Glutamatergic neuron (in vitro differentiated cells): ENCODE data around the gene ZNF182. TPM values are rescaled to one million over a fixed set of nuclear protein-coding genes. Genes with fewer than 3 reads are reported as not detected.

ENCODE experiments used
- DNase-seq: peaks from one replicate; pipeline ENCODE4 v3.0.0; 2022
- H3K27ac Mint-ChIP-seq: one replicate; pipeline ENCODE4 v1.8.0; 2020; ENCODE audit warnings: mild to moderate bottlenecking, mixed read lengths, inconsistent platforms; ENCODE audit not compliant: unreplicated experiment
- H3K27me3 Mint-ChIP-seq: one replicate; pipeline ENCODE4 v1.8.0; 2020; ENCODE audit warnings: mild to moderate bottlenecking, moderate library complexity, mixed read lengths, inconsistent platforms; ENCODE audit not compliant: unreplicated experiment
- H3K36me3 Mint-ChIP-seq: one replicate; pipeline ENCODE4 v1.8.0; 2020; ENCODE audit warnings: mild to moderate bottlenecking, mixed read lengths, inconsistent platforms; ENCODE audit not compliant: unreplicated experiment
- H3K4me1 Mint-ChIP-seq: one replicate; pipeline ENCODE4 v1.8.0; 2020; ENCODE audit warnings: mild to moderate bottlenecking, low read depth, mixed read lengths, inconsistent platforms; ENCODE audit not compliant: unreplicated experiment
- H3K4me3 Mint-ChIP-seq: one replicate; pipeline ENCODE4 v1.8.0; 2020; ENCODE audit warnings: mild to moderate bottlenecking, mixed read lengths, inconsistent platforms; ENCODE audit not compliant: unreplicated experiment
- H3K9me3 Mint-ChIP-seq: one replicate; pipeline ENCODE4 v1.8.0; 2020; ENCODE audit warnings: mild to moderate bottlenecking, moderate library complexity, mixed read lengths, inconsistent platforms; ENCODE audit not compliant: unreplicated experiment
- CTCF ChIP-seq: fragments of 200-600 bp; sonication (generic); IDR thresholded peaks from one replicate; pipeline ENCODE4 v1.5.0; 2021; ENCODE audit not compliant: partially characterized antibody, unreplicated experiment
- total RNA-seq: library from RNA; stranded (reverse); fragmentation: NEBNext Ultra II Directional; extraction: Animal tissue kit (Norgen Biotek cat#: 25700); gene quantifications from one replicate; pipeline ENCODE4 v1.2.1, GENCODE V29; 2021; ENCODE audit not compliant: unreplicated experiment

Gene ZNF182
- total RNA-seq, 1 donor from 2014 or later: 7.8 TPM

GRCh38 chrX:47927212-47927611, 76.6 kb downstream of the ZNF182 start:
- no peak for TF ChIP-seq CTCF
- H3K4me1 Mint-ChIP-seq: no peaks in the 10 kb centered on the region

More at GRCh38 chrX:47927212-47927611, 76.6 kb downstream of the ZNF182 start:
- H3K9me3 Mint-ChIP-seq: no peaks in the 10 kb centered on the region
- H3K27me3 Mint-ChIP-seq: no peaks in the 10 kb centered on the region
- no peak overlapping the region for H3K4me3 Mint-ChIP-seq
- H3K36me3 Mint-ChIP-seq: no peaks in the 10 kb centered on the region
- no peak overlapping the region for H3K27ac Mint-ChIP-seq
- no peak for DNase-seq

Other genes with a start within 250 kb of the ZNF182 start
- gene ZNF81, start 167.1 kb downstream of the ZNF182 start, total RNA-seq: 19.4 TPM
- not detected for gene SPACA5, start 3.0 kb upstream of the ZNF182 start, total RNA-seq
- 2.8 TPM for gene ZNF630, start 67.7 kb upstream of the ZNF182 start, total RNA-seq
- not detected for gene SPACA5B, start 126.6 kb upstream of the ZNF182 start, total RNA-seq
- gene SSX5, start 192.8 kb upstream of the ZNF182 start, total RNA-seq: not detected